CD4-positive, alpha-beta memory T cell (primary cell): Measurements from ENCODE around the gene NOTCH2. TPM values are rescaled to one million over a fixed set of nuclear protein-coding genes. Genes with fewer than 3 reads are reported as not detected.

Experiments
- CTCF ChIA-PET: fragments of 350-600 bp; sonication (Branson Sonifier 250); formaldehyde crosslinking; loops from one replicate; lab custom pipeline; 2021; ENCODE audit warnings: inconsistent platforms; ENCODE audit not compliant: partially characterized antibody; lab: Charles Lee
- POLR2A ChIA-PET: fragments of 350-600 bp; sonication (Branson Sonifier 250); formaldehyde crosslinking; loops from one replicate; lab custom pipeline; 2021; ENCODE audit not compliant: partially characterized antibody; lab: Charles Lee
- DNase-seq, 5 donors: peaks; one replicate each; pipeline versions ENCODE4 v3.0.0 to v3.0.0-alpha.2; 2020 to 2022; ENCODE audit warnings: mixed read lengths in 1 of 5
- H3K27ac ChIP-seq: one replicate; pipeline ENCODE4 v1.7.0; 2013; ENCODE audit warnings: low read depth, low read length
- H3K27me3 ChIP-seq: 2 replicates; pipeline ENCODE4 v1.7.0; 2013; ENCODE audit warnings: mild to moderate bottlenecking, low read length, moderate library complexity; ENCODE audit not compliant: insufficient read depth
- H3K36me3 ChIP-seq: 2 replicates; pipeline ENCODE4 v1.7.0; 2013; ENCODE audit warnings: mild to moderate bottlenecking, low read length, moderate library complexity; ENCODE audit not compliant: insufficient read depth
- H3K4me1 ChIP-seq: 2 replicates; pipeline ENCODE4 v1.7.0; 2013; ENCODE audit warnings: mild to moderate bottlenecking, low read length, moderate library complexity; ENCODE audit not compliant: insufficient read depth
- H3K4me3 ChIP-seq, 2 donors: one replicate each; pipeline ENCODE4 v1.7.0; 2013; ENCODE audit warnings: low read length in 2 of 2, mild to moderate bottlenecking in 1 of 2
- H3K9me3 ChIP-seq, 2 donors: one replicate each; pipeline ENCODE4 v1.7.0; 2013; ENCODE audit warnings: low read length in 2 of 2, control low read depth in 1 of 2; ENCODE audit not compliant: control insufficient read depth in 1 of 2
- H3K27ac Mint-ChIP-seq, 7 donors: one replicate each; pipeline ENCODE4 v1.8.0; 2020 to 2021; ENCODE audit warnings: mixed read lengths in 7 of 7, mild to moderate bottlenecking in 6 of 7, inconsistent platforms in 3 of 7, moderate library complexity in 3 of 7
- H3K27me3 Mint-ChIP-seq, 2 donors: one replicate each; pipeline ENCODE4 v1.8.0; 2020 to 2021; ENCODE audit warnings: mixed read lengths in 2 of 2
- H3K36me3 Mint-ChIP-seq, 2 donors: one replicate each; pipeline ENCODE4 v1.8.0; 2020 to 2021; ENCODE audit warnings: mixed read lengths in 2 of 2, inconsistent platforms in 1 of 2, mild to moderate bottlenecking in 1 of 2
- H3K4me1 Mint-ChIP-seq, 4 donors: one replicate each; pipeline ENCODE4 v1.8.0; 2020 to 2021; ENCODE audit warnings: mixed read lengths in 4 of 4, mild to moderate bottlenecking in 1 of 4
- H3K4me3 Mint-ChIP-seq, 8 donors: one replicate each; pipeline ENCODE4 v1.8.0; 2020 to 2021; ENCODE audit warnings: mixed read lengths in 8 of 8, mild to moderate bottlenecking in 7 of 8, moderate library complexity in 6 of 8, inconsistent platforms in 3 of 8
- H3K9me3 Mint-ChIP-seq, 8 donors: one replicate each; pipeline ENCODE4 v1.8.0; 2020 to 2021; ENCODE audit warnings: mixed read lengths in 8 of 8, mild to moderate bottlenecking in 5 of 8, inconsistent platforms in 3 of 8, moderate library complexity in 1 of 8
- intact Hi-C: fragments of 100-400 bp; cut with micrococcal nuclease; formaldehyde crosslinking; loops from one replicate; pipeline ENCODE4 v1.15.1; 2023
- polyA plus RNA-seq, 2 donors: library from polyadenylated mRNA; unstranded; fragments of 300-500 nt; fragmentation: Illumina TruSeq; gene quantifications; one replicate each; pipeline ENCODE4 v1.2.3, GENCODE V29; 2021
- total RNA-seq, 2 experiments: library from RNA; stranded (reverse); gene quantifications; one replicate each; pipeline ENCODE4 v1.2.3, GENCODE V29; 2021

Gene NOTCH2
- total and polyA plus RNA-seq, 4 experiments from 2014 or later: 11.1 to 61.3 (median 43.3) TPM

DNA sequence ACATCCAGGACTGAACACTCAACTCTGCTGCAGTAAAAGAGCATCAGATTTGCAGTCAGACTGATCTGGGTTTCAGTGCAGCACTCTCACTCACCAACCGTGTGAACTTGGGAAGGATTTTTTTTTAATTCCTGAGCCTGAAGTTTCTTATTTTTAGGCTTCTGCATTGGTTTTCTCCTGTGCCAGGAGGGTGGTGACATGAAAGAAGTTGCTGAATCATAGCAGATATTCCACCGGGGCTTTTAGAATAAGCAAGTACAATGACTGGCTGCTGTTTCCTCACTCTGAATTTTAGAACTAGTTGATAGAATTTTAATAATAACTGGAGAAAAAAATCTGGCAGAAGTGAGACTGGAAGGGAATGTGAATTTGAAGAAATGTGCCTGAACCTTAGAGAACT lies 184.8 kb downstream of the NOTCH2 start:
- no peak overlapping the region for H3K4me3 Mint-ChIP-seq
- no peaks in the 10 kb centered on the region for H3K36me3 ChIP-seq
- no peak overlapping the region for H3K4me3 ChIP-seq
- H3K27me3 ChIP-seq: no peaks in the 10 kb centered on the region
- CTCF ChIA-PET: interaction anchor here (1.9 kb wide), 1 partner anchor 11 kb away, joined by 6 read pairs; no protein-coding TSS in a partner anchor
- no peak for DNase-seq
- H3K4me1 Mint-ChIP-seq: no peaks in the 10 kb centered on the region
- no peak overlapping the region for H3K27ac ChIP-seq
- H3K9me3 ChIP-seq: no peaks in the 10 kb centered on the region
- peaks cover 0 to 10% of the 10 kb centered on the region in 2 donors for H3K36me3 Mint-ChIP-seq
- no peak overlapping the region for H3K27ac Mint-ChIP-seq
- peaks cover 20 to 33% of the 10 kb centered on the region in 2 donors for H3K27me3 Mint-ChIP-seq
- no peaks in the 10 kb centered on the region for H3K4me1 ChIP-seq
- peaks cover 0 to 16% (median 10%) of the 10 kb centered on the region in 8 donors for H3K9me3 Mint-ChIP-seq
- POLR2A ChIA-PET: no interaction called here
- intact Hi-C loops: no loop called here

DNA sequence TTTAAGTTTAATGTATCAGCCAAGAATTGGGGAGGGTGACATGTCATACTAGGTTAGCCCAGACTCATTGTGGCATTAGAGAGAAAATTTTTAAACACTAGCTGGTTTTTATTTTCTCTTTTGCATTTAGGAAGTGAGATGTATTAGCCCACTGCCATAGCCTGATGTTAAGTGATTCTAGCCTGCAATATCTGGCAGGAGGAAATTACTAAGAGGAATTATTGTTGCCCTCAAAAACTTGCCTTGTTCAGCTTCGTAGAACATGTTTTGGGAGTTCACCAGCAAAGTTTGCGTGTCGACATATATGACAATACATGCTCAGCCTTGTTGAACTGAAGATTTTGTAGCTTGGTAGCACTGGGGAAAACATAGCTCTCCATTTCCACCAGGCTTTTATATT lies 185.6 kb downstream of the NOTCH2 start:
- peaks cover 0 to 9% of the 10 kb centered on the region in 2 donors for H3K36me3 Mint-ChIP-seq

DNA sequence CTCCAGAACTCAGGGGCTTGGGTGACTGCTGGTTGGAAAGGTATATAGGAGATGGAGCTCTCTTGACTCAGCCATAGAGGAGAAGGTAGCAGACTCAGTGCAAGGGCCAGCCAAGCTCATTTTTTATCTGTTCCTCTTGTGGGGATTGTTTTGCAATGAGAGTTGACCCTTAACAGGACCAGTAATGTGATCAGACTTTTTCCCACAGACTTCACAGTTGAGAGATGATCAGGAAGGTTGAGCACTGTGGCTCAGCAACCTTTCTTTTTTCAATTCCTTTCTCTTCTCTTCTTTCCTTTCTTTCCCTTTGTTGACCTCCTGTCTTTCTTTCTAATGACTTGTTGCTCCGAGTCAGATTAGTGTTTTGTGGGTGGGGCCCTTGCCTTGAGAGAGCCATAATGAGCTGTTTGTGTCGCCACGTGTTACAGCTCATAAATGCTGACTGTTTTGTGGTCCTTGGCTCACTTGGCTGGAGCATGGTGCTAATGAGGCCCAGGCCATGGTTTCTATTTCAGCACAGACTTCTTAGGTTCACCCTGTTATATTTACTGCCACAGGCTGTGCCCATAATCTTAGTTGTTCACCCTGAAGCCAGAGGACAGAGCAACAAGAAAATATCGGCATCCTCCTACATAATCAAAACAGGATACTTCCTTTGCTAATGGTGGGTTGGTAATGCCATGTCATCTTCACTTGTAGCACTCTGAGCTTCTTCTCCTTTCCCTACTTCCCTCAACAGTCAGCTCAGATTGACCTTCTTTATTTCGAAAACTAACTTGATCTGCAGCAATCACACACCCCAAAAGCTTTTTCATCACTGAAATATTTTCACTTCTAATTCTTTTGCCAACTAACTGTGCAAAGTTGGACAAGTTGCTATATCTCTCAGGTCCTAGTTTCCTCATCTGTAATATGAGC lies 187.1 kb downstream of the NOTCH2 start:
- no peak for DNase-seq
- intact Hi-C loops: no loop called here
- ChIA-PET CTCF (interaction anchor here (0.7 to 1.3 kb wide), 2 partner anchors 15 to 58 kb away, joined by 3 to 4 read pairs; no protein-coding TSS in a partner anchor), POLR2A (no interaction called here)
- H3K4me1 Mint-ChIP-seq: no peaks in the 10 kb centered on the region
- Histone ChIP-seq H3K4me1 (no peaks in the 10 kb centered on the region), H3K36me3 (no peaks in the 10 kb centered on the region), H3K4me3 (no peak overlapping the region), H3K9me3 (no peaks in the 10 kb centered on the region), H3K27me3 (no peaks in the 10 kb centered on the region), H3K27ac (no peak overlapping the region)
- peaks cover 18 to 25% of the 10 kb centered on the region in 2 donors for H3K27me3 Mint-ChIP-seq
- no peaks in the 10 kb centered on the region for H3K36me3 Mint-ChIP-seq
- no peaks in the 10 kb centered on the region for H3K9me3 Mint-ChIP-seq
- H3K27ac Mint-ChIP-seq: no peak overlapping the region
- no peak overlapping the region for H3K4me3 Mint-ChIP-seq

More for the DNA sequence above, 185.6 kb downstream of the NOTCH2 start:
- Histone ChIP-seq H3K27me3 (no peaks in the 10 kb centered on the region), H3K36me3 (no peaks in the 10 kb centered on the region), H3K27ac (no peak overlapping the region), H3K9me3 (no peaks in the 10 kb centered on the region), H3K4me3 (no peak overlapping the region), H3K4me1 (no peaks in the 10 kb centered on the region)
- intact Hi-C loops: no loop called here
- ChIA-PET CTCF (interaction anchor here (1.3 to 1.9 kb wide), 2 partner anchors 10 to 57 kb away, joined by 3 to 6 read pairs; no protein-coding TSS in a partner anchor), POLR2A (no interaction called here)
- DNase-seq: no peak
- Mint-ChIP-seq H3K27ac (no peak overlapping the region), H3K4me1 (no peaks in the 10 kb centered on the region), H3K4me3 (no peak overlapping the region), H3K27me3 (peaks cover 20 to 28% of the 10 kb centered on the region in 2 donors), H3K9me3 (peaks cover 0 to 11% (median 8%) of the 10 kb centered on the region in 8 donors)

DNA sequence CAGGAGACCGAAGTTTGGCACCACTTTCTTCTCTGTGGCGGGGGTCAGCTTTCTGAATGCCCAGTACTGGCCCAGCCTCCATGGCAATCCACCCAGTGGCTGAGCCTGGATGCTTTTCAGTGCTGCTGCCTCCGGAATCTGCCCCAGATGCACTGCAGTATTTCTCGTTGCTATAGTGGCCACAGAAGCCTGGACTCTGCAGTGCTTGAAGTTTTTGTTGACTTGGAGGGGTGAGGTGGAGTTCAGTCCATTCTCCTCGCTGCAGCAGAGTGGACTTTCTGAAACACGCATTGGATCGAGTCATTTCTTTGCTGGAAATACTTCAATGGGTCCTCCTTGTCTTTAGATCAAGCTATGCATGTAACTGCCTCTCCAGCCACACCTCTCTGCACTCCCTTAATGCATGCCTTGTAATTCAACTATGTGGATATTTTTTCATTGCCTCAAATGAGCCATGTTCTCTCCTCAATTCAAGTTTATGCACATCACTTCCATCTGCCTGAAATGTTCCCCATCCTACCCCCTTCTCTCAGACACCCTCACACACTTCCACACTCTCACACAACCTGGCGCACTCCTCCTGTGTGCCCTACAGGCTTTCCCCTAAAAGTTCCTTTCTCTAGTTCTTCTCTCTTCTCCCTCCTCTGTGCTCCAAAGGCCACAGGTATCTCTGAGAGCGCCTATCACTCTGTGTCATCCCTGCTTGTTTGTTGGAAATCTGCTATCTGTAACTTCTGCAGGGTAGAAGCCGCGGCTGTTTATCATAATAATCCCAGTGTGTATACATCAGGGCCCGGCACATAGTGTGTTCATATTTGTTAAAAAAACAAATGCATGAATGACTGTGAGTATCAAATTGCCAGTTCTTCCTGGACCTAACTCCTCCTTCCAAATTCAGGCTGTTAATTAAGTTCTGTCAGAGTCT lies 189.7 kb downstream of the NOTCH2 start:
- peaks cover 14 to 15% of the 10 kb centered on the region in 2 donors for H3K27me3 Mint-ChIP-seq
- Histone ChIP-seq H3K4me3 (no peak overlapping the region), H3K27ac (no peak overlapping the region), H3K4me1 (no peaks in the 10 kb centered on the region), H3K27me3 (no peaks in the 10 kb centered on the region), H3K9me3 (no peaks in the 10 kb centered on the region), H3K36me3 (no peaks in the 10 kb centered on the region)
- ChIA-PET CTCF (interaction anchor here (1.7 kb wide), 1 partner anchor 10 kb away, joined by 7 read pairs; no protein-coding TSS in a partner anchor), POLR2A (no interaction called here)
- no peak overlapping the region for H3K4me3 Mint-ChIP-seq
- H3K36me3 Mint-ChIP-seq: no peaks in the 10 kb centered on the region
- no peaks in the 10 kb centered on the region for H3K9me3 Mint-ChIP-seq
- intact Hi-C loops: no loop called here
- no peak overlapping the region for H3K27ac Mint-ChIP-seq
- no peak for DNase-seq
- H3K4me1 Mint-ChIP-seq: no peaks in the 10 kb centered on the region

DNA sequence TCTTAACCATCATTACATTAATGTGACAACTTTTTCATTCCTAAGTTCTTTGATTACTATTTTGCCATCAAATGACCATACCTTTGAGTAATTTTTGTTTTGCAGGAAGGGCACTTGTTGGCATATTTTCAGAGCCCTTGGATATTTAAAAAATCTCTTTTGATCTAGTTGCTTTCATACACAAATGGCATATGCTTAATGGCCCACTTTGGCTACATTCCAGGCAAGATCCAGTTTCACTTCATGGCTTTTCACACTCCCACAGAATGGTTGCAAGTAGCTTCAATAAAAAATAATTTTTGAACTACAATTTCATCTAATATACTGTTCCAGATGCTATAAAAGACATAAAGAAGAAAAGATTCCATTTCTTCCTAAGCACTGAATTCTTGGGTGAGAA lies 191.3 kb downstream of the NOTCH2 start:
- no peaks in the 10 kb centered on the region for H3K9me3 Mint-ChIP-seq
- H3K36me3 Mint-ChIP-seq: no peaks in the 10 kb centered on the region
- Histone ChIP-seq H3K4me1 (no peaks in the 10 kb centered on the region), H3K36me3 (no peaks in the 10 kb centered on the region), H3K9me3 (no peaks in the 10 kb centered on the region), H3K27me3 (no peaks in the 10 kb centered on the region), H3K4me3 (no peak overlapping the region), H3K27ac (no peak overlapping the region)
- no peak for DNase-seq
- POLR2A ChIA-PET: no interaction called here
- no peak overlapping the region for H3K4me3 Mint-ChIP-seq
- H3K4me1 Mint-ChIP-seq: no peaks in the 10 kb centered on the region
- CTCF ChIA-PET: interaction anchor here (1.7 kb wide), 1 partner anchor 9 kb away, joined by 7 read pairs; no protein-coding TSS in a partner anchor
- no peak overlapping the region for H3K27ac Mint-ChIP-seq
- peaks cover 15 to 19% of the 10 kb centered on the region in 2 donors for H3K27me3 Mint-ChIP-seq
- intact Hi-C loops: no loop called here

DNA sequence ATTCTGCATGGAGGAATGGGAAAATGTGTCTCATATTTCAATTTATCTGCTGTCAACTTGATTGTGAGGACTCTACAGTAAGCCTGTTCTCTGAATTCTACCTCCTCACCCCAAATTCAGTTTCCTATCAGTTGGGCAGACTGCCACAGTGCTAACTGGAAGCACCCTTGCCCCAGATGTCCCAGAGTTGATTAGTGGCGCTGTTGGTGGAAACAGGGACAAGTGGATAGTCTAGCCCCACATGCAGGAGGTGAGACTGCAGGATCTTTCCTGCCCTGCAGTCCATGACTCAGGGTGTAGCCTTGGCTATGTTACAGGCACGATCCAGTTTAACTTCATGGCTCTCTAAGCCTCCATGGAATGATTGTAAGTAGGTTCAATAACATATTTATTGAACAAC lies 195.3 kb downstream of the NOTCH2 start:
- Mint-ChIP-seq H3K27ac (no peak overlapping the region), H3K4me1 (no peaks in the 10 kb centered on the region), H3K9me3 (peaks cover 0 to 3% (median 0%) of the 10 kb centered on the region in 8 donors), H3K36me3 (no peaks in the 10 kb centered on the region), H3K4me3 (no peak overlapping the region), H3K27me3 (peaks cover 7 to 22% of the 10 kb centered on the region in 2 donors)
- POLR2A ChIA-PET: no interaction called here
- H3K4me3 ChIP-seq: no peak overlapping the region
- H3K9me3 ChIP-seq: no peaks in the 10 kb centered on the region
- no peaks in the 10 kb centered on the region for H3K4me1 ChIP-seq
- no peak for DNase-seq
- intact Hi-C loops: no loop called here
- CTCF ChIA-PET: interaction anchor here (1.0 to 1.7 kb wide), 2 partner anchors 10 to 12 kb away, joined by 5 to 6 read pairs; no protein-coding TSS in a partner anchor
- H3K36me3 ChIP-seq: no peaks in the 10 kb centered on the region
- H3K27ac ChIP-seq: no peak overlapping the region
- H3K27me3 ChIP-seq: no peaks in the 10 kb centered on the region
